ENCODE results near the gene MIPEP.

DNA sequence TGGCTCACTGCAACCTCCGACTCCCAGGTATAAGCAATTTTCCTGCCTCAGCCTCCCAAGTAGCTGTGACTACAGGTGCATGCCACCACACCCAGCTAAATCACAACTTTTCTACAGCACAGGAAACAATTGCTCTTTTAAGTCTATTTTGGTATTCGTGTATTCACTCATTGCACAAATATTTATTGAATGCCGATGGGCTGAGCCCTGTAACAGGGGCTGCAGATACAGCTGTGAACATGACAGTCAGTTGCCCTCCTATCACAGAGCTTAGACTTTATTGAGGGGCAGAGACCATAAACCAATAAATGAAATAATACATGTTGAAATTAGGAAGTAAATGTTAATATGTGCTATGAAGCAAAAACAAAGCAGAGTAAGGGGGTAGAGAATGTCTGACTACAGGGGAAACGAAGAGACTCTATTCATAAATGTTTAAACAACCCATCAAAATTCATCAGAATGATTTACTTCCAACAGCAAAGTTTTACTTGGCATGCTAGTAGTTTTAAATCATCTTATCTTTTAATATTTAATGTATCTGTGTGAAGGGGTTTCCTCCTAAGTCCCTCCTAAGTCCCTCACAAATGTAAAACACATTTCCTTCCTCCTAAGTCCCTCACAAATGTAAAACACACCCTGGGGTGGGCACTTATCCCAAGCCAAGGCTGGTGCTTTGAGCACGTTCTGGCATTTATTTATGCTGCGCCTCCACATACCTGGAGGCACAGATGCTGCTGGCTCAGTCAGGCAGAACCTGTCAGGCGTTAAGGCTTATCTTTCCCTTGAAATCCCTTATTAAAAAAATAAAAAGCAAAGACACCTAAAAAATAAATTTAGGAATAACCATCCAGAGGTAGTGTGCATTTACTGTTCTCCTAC is 140.8 kb downstream of the MIPEP start:
- TF ChIP-seq, protein P1, sequence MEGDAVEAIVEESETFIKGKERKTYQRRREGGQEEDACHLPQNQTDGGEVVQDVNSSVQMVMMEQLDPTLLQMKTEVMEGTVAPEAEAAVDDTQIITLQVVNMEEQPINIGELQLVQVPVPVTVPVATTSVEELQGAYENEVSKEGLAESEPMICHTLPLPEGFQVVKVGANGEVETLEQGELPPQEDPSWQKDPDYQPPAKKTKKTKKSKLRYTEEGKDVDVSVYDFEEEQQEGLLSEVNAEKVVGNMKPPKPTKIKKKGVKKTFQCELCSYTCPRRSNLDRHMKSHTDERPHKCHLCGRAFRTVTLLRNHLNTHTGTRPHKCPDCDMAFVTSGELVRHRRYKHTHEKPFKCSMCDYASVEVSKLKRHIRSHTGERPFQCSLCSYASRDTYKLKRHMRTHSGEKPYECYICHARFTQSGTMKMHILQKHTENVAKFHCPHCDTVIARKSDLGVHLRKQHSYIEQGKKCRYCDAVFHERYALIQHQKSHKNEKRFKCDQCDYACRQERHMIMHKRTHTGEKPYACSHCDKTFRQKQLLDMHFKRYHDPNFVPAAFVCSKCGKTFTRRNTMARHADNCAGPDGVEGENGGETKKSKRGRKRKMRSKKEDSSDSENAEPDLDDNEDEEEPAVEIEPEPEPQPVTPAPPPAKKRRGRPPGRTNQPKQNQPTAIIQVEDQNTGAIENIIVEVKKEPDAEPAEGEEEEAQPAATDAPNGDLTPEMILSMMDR (IDR thresholded peaks at IDR 0.05; ENCODE audit: low read depth, low read length), result no peak
- TF ChIP-seq POLR2A (IDR thresholded peaks at IDR 0.05; ENCODE audit: extremely low read depth, insufficient read length), result no peak
